ENCODE data around the gene HIF1A.
"Not testable (repeated sequence)": the region's sequence is repeated elsewhere in the genome, so short reads cannot be mapped to it uniquely, and the experiment has no call there.

The HIF1A gene

GRCh38 chr14:61750708-61751474 is 55.6 kb downstream of the HIF1A start:
- peak; percentile 75 for DNase-seq

GRCh38 chr14:61751475-61751989 is 56.2 kb downstream of the HIF1A start:
- no peak for DNase-seq

DNA sequence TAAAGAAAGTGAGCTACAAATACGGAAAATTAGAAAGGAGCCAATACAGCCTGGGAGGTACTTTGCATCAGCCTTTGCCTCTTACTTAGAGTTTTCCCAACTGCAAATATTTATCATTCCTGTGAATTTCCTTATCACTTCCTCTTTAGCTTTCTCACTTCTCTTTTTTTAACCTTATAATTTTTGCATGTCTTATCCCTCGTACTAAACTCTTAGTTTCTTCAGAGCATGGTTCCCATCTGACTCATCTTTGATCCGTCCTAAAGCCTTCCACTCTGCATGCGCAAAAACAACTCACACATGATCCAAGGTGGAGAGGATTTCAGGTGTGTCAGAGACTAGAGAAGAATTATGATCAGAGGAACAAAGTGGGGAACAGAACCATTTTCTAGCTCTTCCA is 57.3 kb downstream of the HIF1A start:
- no peak for DNase-seq

DNA sequence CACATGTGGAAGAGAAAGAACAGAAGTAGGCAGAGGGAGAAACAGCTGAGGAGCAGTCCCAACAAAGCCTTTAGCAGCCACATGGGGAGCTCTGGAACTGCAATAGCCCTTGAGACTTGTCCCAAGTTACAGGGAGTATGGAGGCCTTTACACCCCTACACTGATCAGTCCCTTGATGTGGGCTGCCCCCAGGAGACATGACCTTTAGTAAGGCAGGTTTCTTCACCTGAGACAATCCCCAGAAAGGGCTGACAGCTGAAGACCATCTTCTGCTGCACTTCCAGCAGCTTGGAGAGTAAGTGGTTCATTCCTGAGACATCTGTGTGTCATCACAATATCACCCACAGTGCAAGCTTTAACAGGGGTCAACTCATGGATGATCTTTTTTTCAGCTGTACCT is 58.3 kb downstream of the HIF1A start:
- DNase-seq, result no peak

- no peak for DNase-seq
Observed at GRCh38 chr14:61754627-61755381, 59.5 kb downstream of the HIF1A start.

DNA sequence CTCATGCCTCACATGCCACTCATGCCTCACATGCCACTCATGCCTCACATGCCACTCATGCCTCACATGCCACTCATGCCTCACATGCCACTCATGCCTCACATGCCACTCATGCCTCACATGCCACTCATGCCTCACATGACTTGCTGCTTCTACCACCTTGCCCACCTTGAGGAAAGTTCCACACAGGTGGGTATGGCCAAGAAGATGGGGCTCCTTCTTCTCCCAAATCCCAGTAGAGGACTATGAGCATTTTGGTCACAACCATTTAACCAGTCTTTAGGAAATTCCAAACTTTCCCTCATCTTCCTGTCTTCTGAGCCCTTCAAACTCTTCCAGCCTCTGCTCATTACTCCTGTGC is 60.0 kb downstream of the HIF1A start:
- not testable (repeated sequence) for DNase-seq

GRCh38 chr14:61756135-61756534 is 60.8 kb downstream of the HIF1A start:
- no peak for DNase-seq

- no peak for DNase-seq
Observed at GRCh38 chr14:61759878-61760277, 64.6 kb downstream of the HIF1A start.

- no peak for DNase-seq
Observed at GRCh38 chr14:61761557-61761956, 66.2 kb downstream of the HIF1A start.

DNA sequence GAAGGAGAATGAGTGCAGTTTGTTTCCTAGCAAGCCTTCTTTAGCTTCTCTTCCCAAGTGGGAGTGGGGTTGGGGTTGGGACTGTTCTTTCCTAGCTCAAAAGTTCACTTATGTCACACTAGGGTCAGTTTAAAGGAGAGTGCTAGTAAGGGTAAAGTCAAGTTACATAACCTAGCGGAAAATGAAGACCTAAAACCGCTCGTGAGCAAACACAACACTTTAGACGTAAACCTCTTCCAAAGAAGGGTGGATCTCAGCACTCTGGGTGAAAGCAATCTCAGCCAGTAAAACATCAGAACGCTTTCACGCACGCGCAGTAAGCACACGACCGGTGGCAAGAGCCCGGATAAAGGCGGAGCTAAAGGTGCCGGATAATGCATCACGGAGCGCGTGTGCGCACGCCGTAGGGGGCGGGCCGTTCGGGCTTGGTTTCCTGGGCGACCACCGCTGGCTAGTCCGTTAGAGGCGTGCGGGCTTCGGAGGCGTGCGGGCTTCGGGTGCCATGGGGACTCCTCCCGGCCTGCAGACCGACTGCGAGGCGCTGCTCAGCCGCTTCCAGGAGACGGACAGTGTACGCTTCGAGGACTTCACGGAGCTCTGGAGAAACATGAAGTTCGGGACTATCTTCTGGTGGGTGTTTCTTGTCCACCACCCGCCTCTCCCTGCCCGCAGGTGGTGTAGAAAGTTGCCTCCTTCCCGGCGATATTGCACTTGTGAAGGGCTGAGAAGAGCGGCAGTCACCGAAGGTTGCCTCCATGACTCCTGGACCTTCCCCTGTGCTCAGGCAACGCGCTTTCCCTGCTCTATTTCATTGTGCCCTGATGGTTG is 66.9 kb downstream of the HIF1A start, which contains the start of gene SNAPC1:
Gene SNAPC1 (plus strand): TSS at position 462 of the 828 bp plus-strand sequence. CDS start 41 bp downstream, at position 503.
- DNase-seq, result peak; percentile 98

DNA sequence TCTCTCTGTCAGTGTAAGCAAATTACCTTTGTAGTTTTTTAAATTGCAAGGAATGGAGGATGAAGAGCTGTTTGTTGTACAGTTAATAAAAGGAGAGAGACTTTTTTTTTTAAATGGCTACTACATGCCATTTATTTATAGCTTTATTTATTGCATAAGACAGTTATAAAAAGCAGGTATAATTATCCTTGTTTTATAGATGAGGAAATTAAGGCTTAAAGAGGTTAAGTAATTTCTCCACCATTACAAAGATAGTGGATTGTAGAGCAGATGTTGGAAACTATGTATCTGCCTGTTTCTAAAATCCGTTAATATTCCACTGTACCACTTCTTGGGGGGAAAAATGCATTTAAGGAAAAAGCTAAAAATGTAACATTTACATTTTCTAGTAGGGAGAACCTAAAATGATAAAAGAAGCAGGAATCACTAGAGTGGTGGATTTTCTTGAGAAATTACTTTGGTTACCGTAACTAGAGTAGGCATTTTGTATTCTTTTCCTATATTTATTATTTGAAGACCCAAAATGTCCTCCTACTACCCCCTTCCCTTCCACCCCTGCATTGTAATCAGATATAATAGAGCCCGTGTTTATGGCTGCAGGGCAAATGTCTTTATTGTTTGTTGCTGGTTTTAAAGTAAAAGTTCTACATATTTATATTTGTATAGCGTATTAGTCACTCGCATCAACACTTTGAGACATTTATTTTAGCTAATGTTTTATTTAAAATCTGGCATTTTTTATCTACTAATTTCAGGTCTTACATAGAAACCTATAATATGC is 69.2 kb downstream of the HIF1A start:
- no peak for DNase-seq

- no peak for DNase-seq
Observed at GRCh38 chr14:61765225-61765943, 70.1 kb downstream of the HIF1A start.

- DNase-seq, result no peak
Observed at GRCh38 chr14:61766151-61766550, 70.8 kb downstream of the HIF1A start.

DNA sequence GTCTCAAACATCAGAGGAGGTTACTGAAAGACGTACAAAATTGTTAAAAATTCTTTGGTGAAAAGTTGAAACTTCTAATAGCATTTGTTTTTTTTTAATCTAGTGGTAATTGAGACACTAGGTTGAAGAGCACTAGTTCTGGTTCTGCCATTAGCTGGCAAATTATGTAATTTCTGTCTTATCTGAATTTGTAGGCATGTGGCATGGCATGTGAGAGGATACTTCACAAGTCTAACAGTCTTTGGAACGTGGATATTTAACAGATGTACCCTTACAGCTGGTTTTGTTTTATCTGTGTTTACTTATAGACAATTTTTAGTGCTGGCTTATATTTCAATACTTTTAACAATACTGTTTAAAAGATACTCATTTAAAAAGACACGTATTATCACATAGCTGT is 72.9 kb downstream of the HIF1A start:
- no peak for DNase-seq

GRCh38 chr14:61769893-61770292 is 74.6 kb downstream of the HIF1A start:
- DNase-seq, result no peak

- DNase-seq, result no peak
Observed at GRCh38 chr14:61774861-61775260, 79.5 kb downstream of the HIF1A start.

GRCh38 chr14:61780125-61780524 is 84.8 kb downstream of the HIF1A start:
- DNase-seq, result no peak

GRCh38 chr14:61797309-61797708 is 102.0 kb downstream of the HIF1A start:
- no peak for DNase-seq

Measured in KG1 (cell line).